Ovary (tissue), 9 donors: Measurements from ENCODE around the gene STARD7. TPM values are rescaled to one million over a fixed set of nuclear protein-coding genes. Genes with fewer than 3 reads are reported as not detected.

ENCODE experiments used
- DNase-seq, 5 donors: peaks; one replicate each; pipeline ENCODE4 v3.0.0-alpha.2; 2019 to 2020
- H3K27ac ChIP-seq, 2 donors: fragments of 200-600 bp; one replicate each; pipeline versions ENCODE4 v1.5.1 to v1.8.0; 2019 to 2022
- H3K27me3 ChIP-seq: fragments of 200-600 bp; one replicate; pipeline ENCODE4 v1.8.0; 2022
- H3K36me3 ChIP-seq: fragments of 200-600 bp; sonication (generic); one replicate; pipeline ENCODE4 v1.5.1; 2019
- H3K4me1 ChIP-seq: one replicate; pipeline ENCODE4 v1.8.1; 2013; ENCODE audit warnings: mild to moderate bottlenecking, moderate library complexity; ENCODE audit not compliant: insufficient read depth
- H3K4me3 ChIP-seq: fragments of 200-600 bp; sonication (generic); one replicate; pipeline ENCODE4 v1.5.1; 2017
- H3K9me3 ChIP-seq, 2 donors: fragments of 200-600 bp in 1 of 2; sonication (generic) in 1 of 2; one replicate each; pipeline versions ENCODE4 v1.5.1 to v1.8.1; 2013 to 2019; ENCODE audit warnings: mild to moderate bottlenecking in 1 of 2, moderate library complexity in 1 of 2
- CTCF ChIP-seq, 3 donors: fragments of 450-650 bp in 2 of 3; fragments of 200-600 bp in 1 of 3; IDR thresholded peaks; one replicate each; pipeline versions ENCODE4 v1.5.1 to v1.8.0; 2016 to 2022; ENCODE audit warnings: antibody characterized with exemption in 3 of 3, mild to moderate bottlenecking in 1 of 3
- EP300 ChIP-seq: sonication (generic); formaldehyde crosslinking; IDR thresholded peaks from one replicate; pipeline ENCODE4 v1.6.1; 2017; ENCODE audit warnings: antibody characterized with exemption
- POLR2A ChIP-seq: fragments of 450-650 bp; IDR thresholded peaks from one replicate; pipeline ENCODE4 v1.6.1; 2017; ENCODE audit warnings: antibody characterized with exemption, mild to moderate bottlenecking, moderate library complexity
- WGBS, 3 donors: extraction: QIAGEN DNeasy Blood & Tissue Kit in 1 of 3; methylation state at CpG; one replicate each; pipeline versions ENCODE4 v1.1.5 to v1.1.7; 2013 to 2017; 5-methylcytosine and 5-hydroxymethylcytosine counted together
- intact Hi-C, 4 donors: fragments of 100-400 bp; cut with DNase I; formaldehyde crosslinking; loops; one replicate each; pipeline versions ENCODE4 v1.11.0 to v1.15.1; 2022 to 2023
- polyA plus RNA-seq, 2 donors: library from polyadenylated mRNA; stranded (reverse); fragments of 200-250 nt in 1 of 2; fragments of 350-450 nt in 1 of 2; fragmentation: Illumina TruSeq in 1 of 2; extraction: RNeasy Lipid Tissue Mini Kit (QIAGEN cat#74804) in 1 of 2; gene quantifications; one replicate each; pipeline ENCODE4 v1.2.3, GENCODE V29; 2013 to 2014
- total RNA-seq, 7 donors: library from RNA; depleted of rRNA in 2 of 7; stranded (reverse); fragments of >200 nt in 2 of 7; fragmentation: NEBNext Ultra II Directional in 3 of 7; extraction: Animal tissue kit (Norgen Biotek cat#: 25700) in 3 of 7; gene quantifications; one replicate each; pipeline versions ENCODE4 v1.1.0 to v1.2.4, GENCODE V29; 2016 to 2023
- donor health status: DM: no; HTN: no; CAD: no; lungs with moderate emphysema.
- donor health status: DM: no; HTN: no; CAD: no.
- donor health status: Bipolar disorder and iron deficiency.
- donor health status: DM: yes; HTN: yes; CAD: no.
- donor health status: DM: no; HTN: no; CAD: no.
- donor health status: DM: yes; HTN: yes; CAD: no.

STARD7 gene
- total and polyA plus RNA-seq, 9 donors: 32.7 to 90.9 (median 73.8) TPM

GRCh38 chr2:96151595-96152303, 56.9 kb downstream of the STARD7 start:
- no peak for DNase-seq
- Histone ChIP-seq H3K27ac (no peak overlapping the region), H3K27me3 (no peaks in the 10 kb centered on the region), H3K36me3 (no peaks in the 10 kb centered on the region), H3K9me3 (no peaks in the 10 kb centered on the region), H3K4me3 (no peak overlapping the region), H3K4me1 (no peaks in the 10 kb centered on the region)
- 87 to 92% (median 91%) methylated on average over 9 of the region's 9 CpGs for WGBS, 3 donors
- TF ChIP-seq EP300 (no peak), CTCF (IDR thresholded peaks at IDR 0.05) (no peak), POLR2A (no peak)
- intact Hi-C loops: no loop called here

- Histone ChIP-seq H3K27ac (no peak overlapping the region), H3K9me3 (no peaks in the 10 kb centered on the region), H3K4me1 (no peaks in the 10 kb centered on the region), H3K36me3 (no peaks in the 10 kb centered on the region), H3K4me3 (no peak overlapping the region), H3K27me3 (no peaks in the 10 kb centered on the region)
- no peak for DNase-seq
- no peak for TF ChIP-seq CTCF (IDR thresholded peaks at IDR 0.05)
- no peak for TF ChIP-seq POLR2A
- intact Hi-C loops: no loop called here
- 91 to 94% (median 92%) methylated on average over 13 to 14 of the region's 14 CpGs for WGBS, 3 donors
Observed at GRCh38 chr2:96150791-96151594, 57.6 kb downstream of the STARD7 start.

- no peaks in the 10 kb centered on the region for H3K27me3 ChIP-seq
- no peaks in the 10 kb centered on the region for H3K4me1 ChIP-seq
- TF ChIP-seq CTCF (IDR thresholded peaks at IDR 0.05) (no peak), POLR2A (no peak), EP300 (no peak)
- no peak overlapping the region for H3K27ac ChIP-seq
- no peak overlapping the region for H3K4me3 ChIP-seq
- no peaks in the 10 kb centered on the region for H3K9me3 ChIP-seq
- 88 to 93% (median 92%) methylated on average over 6 of the region's 6 CpGs for WGBS, 3 donors
- no peaks in the 10 kb centered on the region for H3K36me3 ChIP-seq
- intact Hi-C loops: no loop called here
- no peak for DNase-seq
Observed at GRCh38 chr2:96150007-96150640, 58.5 kb downstream of the STARD7 start.

GRCh38 chr2:96148410-96149217, 60.0 kb downstream of the STARD7 start:
- Histone ChIP-seq H3K27me3 (no peaks in the 10 kb centered on the region), H3K9me3 (no peaks in the 10 kb centered on the region), H3K27ac (no peak overlapping the region), H3K4me1 (peaks cover 6% of the 10 kb centered on the region), H3K36me3 (no peaks in the 10 kb centered on the region), H3K4me3 (no peak overlapping the region)
- TF ChIP-seq CTCF (IDR thresholded peaks at IDR 0.05) (no peak), EP300 (no peak), POLR2A (no peak)
- DNase-seq: peak; percentile 53 to 74 (median 60)
- 63 to 65% (median 64%) methylated on average over 23 to 29 of the region's 29 CpGs for WGBS, 3 donors
- intact Hi-C loops: loop anchor here in 2 of 4 donors (5.0 to 10.0 kb wide), 2 partner anchors 109 to 116 kb away; partner anchors contain the start of genes CIAO1 (in 1 of the 2) and TMEM127 (in 1 of the 2)
